Neuronal stem cell (in vitro differentiated cells): ENCODE data around the gene ROBO4.

ENCODE experiments used
- DNase-seq: peaks from one replicate; pipeline ENCODE4 v3.0.0-alpha.2; 2013; ENCODE audit warnings: low spot score
- H2AFZ ChIP-seq: one replicate; pipeline ENCODE4 v1.6.1; 2013; ENCODE audit warnings: mild to moderate bottlenecking, low read length, inconsistent platforms
- H2AK5ac ChIP-seq: 2 replicates; pipeline ENCODE4 v1.6.1; 2013; ENCODE audit warnings: low read depth, mild to moderate bottlenecking, inconsistent platforms, low read length, moderate library complexity, mixed read lengths
- H2BK120ac ChIP-seq: 2 replicates; pipeline ENCODE4 v1.6.1; 2013; ENCODE audit warnings: low read depth, mild to moderate bottlenecking, inconsistent platforms, low read length, moderate library complexity, mixed read lengths
- H2BK12ac ChIP-seq: one replicate; pipeline ENCODE4 v1.6.1; 2013; ENCODE audit warnings: low read length, inconsistent platforms
- H2BK15ac ChIP-seq: 2 replicates; pipeline ENCODE4 v1.6.1; 2013; ENCODE audit warnings: mild to moderate bottlenecking, low read length, inconsistent platforms, mixed read lengths
- H2BK5ac ChIP-seq: one replicate; pipeline ENCODE4 v1.6.1; 2013; ENCODE audit warnings: inconsistent platforms, mild to moderate bottlenecking, low read length, moderate library complexity
- H3K14ac ChIP-seq: one replicate; pipeline ENCODE4 v1.6.1; 2013; ENCODE audit warnings: low read length, inconsistent platforms
- H3K18ac ChIP-seq: 2 replicates; pipeline ENCODE4 v1.6.1; 2013; ENCODE audit warnings: low read length, inconsistent platforms
- H3K23ac ChIP-seq: 2 replicates; pipeline ENCODE4 v1.6.1; 2013; ENCODE audit warnings: low read depth, mild to moderate bottlenecking, mixed read lengths, low read length, inconsistent platforms; ENCODE audit not compliant: poor library complexity
- H3K27ac ChIP-seq: replicated peaks from 3 replicates; pipeline ENCODE4 v1.5.1; 2013; ENCODE audit warnings: low read length, inconsistent platforms
- H3K27me3 ChIP-seq, 3 experiments: 2 replicates each; pipeline ENCODE4 v1.6.1; 2013; ENCODE audit warnings: low read length in 3 of 3, mild to moderate bottlenecking in 2 of 3, inconsistent platforms in 1 of 3, low read depth in 1 of 3, mixed read lengths in 1 of 3, moderate library complexity in 1 of 3; ENCODE audit not compliant: control insufficient read depth in 3 of 3, insufficient read depth in 3 of 3
- H3K36me3 ChIP-seq, 2 donors: replicated peaks in 1 of 2; 2 replicates each; pipeline ENCODE4 v1.6.1; 2013; ENCODE audit warnings: low read length in 2 of 2; ENCODE audit not compliant: control insufficient read depth in 2 of 2, insufficient read depth in 2 of 2
- H3K4ac ChIP-seq: 2 replicates; pipeline ENCODE4 v1.6.1; 2013; ENCODE audit warnings: inconsistent platforms, mild to moderate bottlenecking, low read length, moderate library complexity
- H3K4me1 ChIP-seq, 2 donors: 1 replicate in 1 of 2; 2 replicates in 1 of 2; pipeline ENCODE4 v1.6.1; 2013; ENCODE audit warnings: low read length in 2 of 2, low read depth in 1 of 2; ENCODE audit not compliant: control insufficient read depth in 2 of 2, insufficient read depth in 1 of 2
- H3K4me2 ChIP-seq: one replicate; pipeline ENCODE4 v1.6.1; 2013; ENCODE audit warnings: mild to moderate bottlenecking, low read length, inconsistent platforms; ENCODE audit not compliant: insufficient read depth, poor library complexity, severe bottlenecking
- H3K4me3 ChIP-seq, 2 donors: 2 replicates each; pipeline ENCODE4 v1.5.1; 2013; ENCODE audit warnings: low read length in 2 of 2, mild to moderate bottlenecking in 2 of 2, inconsistent platforms in 1 of 2, moderate library complexity in 1 of 2
- H3K79me1 ChIP-seq: one replicate; pipeline ENCODE4 v1.6.1; 2013; ENCODE audit warnings: low read depth, mild to moderate bottlenecking, inconsistent platforms, low read length, moderate library complexity
- H3K9ac ChIP-seq: one replicate; pipeline ENCODE4 v1.6.1; 2013; ENCODE audit warnings: mild to moderate bottlenecking, low read depth, low read length, inconsistent platforms; ENCODE audit not compliant: poor library complexity
- H3K9me3 ChIP-seq, 2 donors: replicated peaks in 1 of 2; 2 replicates each; pipeline versions ENCODE3 to v1.6.1; 2013; ENCODE audit warnings: low read length in 2 of 2, mild to moderate bottlenecking in 2 of 2, inconsistent platforms in 1 of 2, low read depth in 1 of 2, mixed read lengths in 1 of 2, moderate library complexity in 1 of 2; ENCODE audit not compliant: control insufficient read depth in 2 of 2, insufficient read depth in 1 of 2
- H4K8ac ChIP-seq: one replicate; pipeline ENCODE4 v1.6.1; 2013; ENCODE audit warnings: low read depth, mild to moderate bottlenecking, inconsistent platforms, low read length, moderate library complexity
- H4K91ac ChIP-seq: one replicate; pipeline ENCODE4 v1.6.1; 2013; ENCODE audit warnings: low read length, low read depth, mild to moderate bottlenecking, inconsistent platforms; ENCODE audit not compliant: poor library complexity
- WGBS, 2 donors: extraction: QIAGEN DNeasy Blood & Tissue Kit; methylation state at CpG; one replicate each; pipeline ENCODE4 v1.1.7; 2013; ENCODE audit warnings: missing lambda C conversion rate in 2 of 2, mixed read lengths in 1 of 2; ENCODE audit not compliant: insufficient read length in 2 of 2, insufficient replicate concordance in 1 of 2; ENCODE audit errors: extremely low coverage in 2 of 2; 5-methylcytosine and 5-hydroxymethylcytosine counted together

ROBO4 gene

GRCh38 chr11:124943741-124944140 is 46.1 kb upstream of the ROBO4 start:
- H3K4me3 ChIP-seq, result no peak overlapping the region

GRCh38 chr11:124943254-124943616 is 45.6 kb upstream of the ROBO4 start:
- H3K27ac ChIP-seq, result no peak overlapping the region
- no peak overlapping the region for H2BK120ac ChIP-seq
- peaks cover 10 to 13% of the 10 kb centered on the region in 2 donors for H3K4me1 ChIP-seq
- no peaks in the 10 kb centered on the region for H3K27me3 ChIP-seq
- H2AK5ac ChIP-seq, result no peak overlapping the region
- H3K9me3 ChIP-seq, result no peaks in the 10 kb centered on the region
- no peak overlapping the region for H3K4me2 ChIP-seq
- WGBS, 2 donors, result no CpG with 5 or more reads among the region's 5 CpGs
- H3K4me3 ChIP-seq, result no peak overlapping the region
- no peaks in the 10 kb centered on the region for H3K79me1 ChIP-seq
- no peak overlapping the region for H3K14ac ChIP-seq
- no peak overlapping the region for H3K23ac ChIP-seq
- H2BK5ac ChIP-seq, result no peak overlapping the region
- H4K91ac ChIP-seq, result no peak overlapping the region
- no peak overlapping the region for H2BK12ac ChIP-seq
- H2BK15ac ChIP-seq, result no peak overlapping the region
- no peak overlapping the region for H3K4ac ChIP-seq
- H4K8ac ChIP-seq, result no peak overlapping the region
- no peaks in the 10 kb centered on the region for H3K36me3 ChIP-seq
- DNase-seq, result no peak
- no peak overlapping the region for H3K9ac ChIP-seq
- H2AFZ ChIP-seq, result peak overlapping the region; percentile 85
- peak overlapping the region; percentile 44 for H3K18ac ChIP-seq

More at GRCh38 chr11:124943741-124944140, 46.1 kb upstream of the ROBO4 start:
- Histone ChIP-seq H3K79me1 (no peaks in the 10 kb centered on the region), H2BK12ac (no peak overlapping the region), H3K9me3 (no peaks in the 10 kb centered on the region), H2AK5ac (no peak overlapping the region), H3K4me2 (no peak overlapping the region), H3K14ac (no peak overlapping the region), H2BK120ac (no peak overlapping the region), H2BK15ac (no peak overlapping the region), H3K4ac (no peak overlapping the region), H3K23ac (no peak overlapping the region), H4K91ac (no peak overlapping the region), H3K4me1 (peaks cover 10 to 13% of the 10 kb centered on the region in 2 donors), H2AFZ (no peak overlapping the region), H3K27me3 (no peaks in the 10 kb centered on the region), H3K9ac (no peak overlapping the region), H4K8ac (no peak overlapping the region), H3K36me3 (no peaks in the 10 kb centered on the region), H2BK5ac (no peak overlapping the region), H3K18ac (peak overlapping the region; percentile 74), H3K27ac (no peak overlapping the region)
- DNase-seq, result no peak
- WGBS, 2 donors, result no CpG with 5 or more reads among the region's 1 CpG

DNA sequence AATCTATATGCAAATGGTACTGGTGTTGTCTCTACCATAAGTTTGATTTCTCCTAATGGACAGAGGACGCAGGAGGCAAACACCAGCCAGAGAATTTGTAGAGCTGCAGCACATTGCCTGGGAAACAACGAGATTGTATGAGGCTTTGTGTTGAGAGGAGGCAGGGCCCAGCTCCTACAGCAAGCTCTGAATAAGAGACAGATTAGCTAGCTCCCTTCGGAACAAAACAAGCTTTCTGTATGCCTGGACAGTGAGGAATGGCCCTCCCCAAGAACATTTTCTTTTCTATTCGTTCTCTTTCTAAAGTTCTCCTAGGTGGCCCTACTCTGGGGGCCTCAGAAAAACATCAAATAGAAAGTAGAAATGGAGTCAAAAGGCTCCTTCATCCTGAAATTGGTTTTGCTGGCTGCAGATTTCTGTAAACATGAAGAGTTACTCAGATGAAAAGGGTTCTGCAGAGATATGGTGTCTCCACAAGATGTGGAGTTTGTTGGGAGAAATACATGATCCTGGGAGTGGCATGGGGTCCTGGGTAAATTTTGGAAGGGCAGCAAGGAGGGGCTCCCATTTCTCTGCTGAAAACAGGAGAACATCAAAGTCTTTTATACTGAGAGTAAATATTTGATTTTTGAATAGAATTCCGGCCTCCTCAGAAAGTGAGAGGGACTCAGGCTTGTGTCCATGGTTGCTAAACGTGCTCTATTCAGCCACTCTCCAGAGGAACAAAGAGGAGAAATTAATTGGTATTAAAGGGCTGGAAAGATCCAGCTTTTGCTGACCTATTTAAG is 45.0 kb upstream of the ROBO4 start:
- Histone ChIP-seq H3K18ac (no peak overlapping the region), H3K4me1 (peaks cover 10 to 13% of the 10 kb centered on the region in 2 donors), H3K14ac (no peak overlapping the region), H3K4me2 (no peak overlapping the region), H2BK120ac (no peak overlapping the region), H2BK5ac (no peak overlapping the region), H3K4me3 (no peak overlapping the region), H3K36me3 (no peaks in the 10 kb centered on the region), H3K9ac (no peak overlapping the region), H3K23ac (no peak overlapping the region), H2AK5ac (no peak overlapping the region), H2BK15ac (no peak overlapping the region), H2AFZ (peak overlapping the region; percentile 85), H2BK12ac (no peak overlapping the region), H3K27me3 (peaks cover 0 to 5% (median 0%) of the 10 kb centered on the region in 3 experiments), H3K79me1 (no peaks in the 10 kb centered on the region), H3K4ac (no peak overlapping the region), H4K91ac (no peak overlapping the region), H4K8ac (no peak overlapping the region), H3K9me3 (no peaks in the 10 kb centered on the region), H3K27ac (peak overlapping the region; percentile 65)
- peak; percentile 23 for DNase-seq
- no CpG with 5 or more reads among the region's 6 CpGs for WGBS, 2 donors

DNA sequence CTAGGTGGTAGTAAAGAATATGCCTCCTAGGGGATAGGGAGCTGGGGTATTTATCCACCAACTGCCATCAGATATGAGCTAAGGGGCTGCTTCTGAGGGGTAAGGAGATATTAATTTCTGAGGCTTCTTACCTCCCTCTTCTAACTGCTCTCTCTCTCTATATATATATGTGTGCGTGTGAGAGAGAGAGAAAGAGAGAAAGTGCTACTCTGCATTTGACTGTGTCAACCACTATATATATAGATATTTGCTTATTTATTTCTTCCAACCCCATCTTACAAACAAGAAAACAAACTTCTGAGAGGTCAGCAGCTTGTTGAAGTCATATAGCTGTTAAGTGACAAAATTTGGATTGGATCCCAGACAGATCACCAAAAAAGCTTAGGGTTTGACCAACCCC is 44.0 kb upstream of the ROBO4 start:
- peaks cover 10 to 13% of the 10 kb centered on the region in 2 donors for H3K4me1 ChIP-seq

More for the DNA sequence above, 44.0 kb upstream of the ROBO4 start:
- Histone ChIP-seq H4K91ac (no peak overlapping the region), H3K14ac (no peak overlapping the region), H4K8ac (no peak overlapping the region), H3K27me3 (peaks cover 0 to 11% (median 0%) of the 10 kb centered on the region in 3 experiments), H2BK5ac (no peak overlapping the region), H3K9me3 (no peaks in the 10 kb centered on the region), H3K79me1 (no peaks in the 10 kb centered on the region), H3K18ac (no peak overlapping the region), H2AFZ (no peak overlapping the region), H2BK15ac (no peak overlapping the region), H3K4me2 (no peak overlapping the region), H2BK12ac (no peak overlapping the region), H3K4me3 (no peak overlapping the region), H3K9ac (no peak overlapping the region), H3K23ac (no peak overlapping the region), H3K36me3 (no peaks in the 10 kb centered on the region), H3K27ac (no peak overlapping the region), H2BK120ac (no peak overlapping the region), H3K4ac (no peak overlapping the region), H2AK5ac (no peak overlapping the region)
- no peak for DNase-seq
- WGBS, 2 donors, result no CpG with 5 or more reads among the region's 1 CpG
